Measurements from ENCODE around the gene ZNF320.
"Not testable (repeated sequence)": the region's sequence is repeated elsewhere in the genome, so short reads cannot be mapped to it uniquely, and the experiment has no call there.

Gene ZNF320

GRCh38 chr19:52923778-52924593 is 26.6 kb upstream of the ZNF320 start:
- no peak for TF ChIP-seq CTCF (conservative IDR thresholded peaks at IDR 0.05)
- H3K27ac ChIP-seq: peak overlapping the region; percentile 92

DNA sequence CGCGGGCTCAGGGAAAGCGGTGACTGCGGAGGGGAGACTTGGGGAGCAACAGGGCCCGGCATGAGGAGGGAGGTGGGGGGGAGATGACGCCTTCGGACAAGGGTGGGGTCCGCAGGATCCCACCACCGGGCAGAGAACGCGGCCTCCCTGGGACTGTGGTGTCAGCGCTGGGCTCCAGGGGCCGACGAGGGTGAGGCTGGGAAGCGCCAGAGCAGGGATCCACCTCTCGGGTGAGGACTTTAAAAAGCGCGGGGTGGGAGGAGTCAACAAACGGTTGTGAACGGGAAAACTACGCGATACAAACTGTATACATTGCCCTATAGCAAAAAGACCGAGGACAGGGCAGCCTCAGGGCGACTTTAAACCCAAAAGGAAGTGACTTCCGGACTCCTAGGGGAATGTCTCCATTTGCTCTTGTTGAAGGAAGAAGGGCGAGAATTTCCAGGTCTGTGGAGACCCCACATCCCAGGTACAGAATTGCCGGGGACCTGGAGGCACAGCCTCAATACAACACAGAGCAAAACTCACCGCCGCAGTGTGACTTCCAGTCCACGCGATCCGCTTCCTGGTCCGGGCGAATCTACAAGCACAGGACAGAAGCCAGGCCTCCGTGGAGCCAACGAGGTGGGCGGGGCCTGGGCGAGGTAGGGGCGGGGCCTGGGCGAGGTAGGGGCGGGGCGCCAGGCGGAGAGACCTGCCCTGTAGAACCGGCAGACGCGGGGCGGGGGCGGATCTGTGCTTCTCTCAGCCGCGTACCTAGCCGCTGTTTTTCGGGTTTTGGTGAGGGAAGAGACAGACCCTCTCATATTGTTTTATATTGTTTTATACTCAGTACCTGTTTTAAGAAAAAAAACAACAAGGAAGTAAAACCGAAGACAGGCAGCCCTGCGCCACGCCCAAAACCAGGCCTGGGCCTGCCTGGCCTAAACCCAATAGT is 25.7 kb upstream of the ZNF320 start, which contains the start of gene ZNF888:
Gene ZNF888, minus strand, starts transcription at position 588 of the 937 bp plus-strand sequence. CDS start 5,555 bp downstream, outside the sequence.
- H3K27ac ChIP-seq: peak within 1 kb of the TSS; percentile 92
- TF ChIP-seq CTCF (conservative IDR thresholded peaks at IDR 0.05): no peak

GRCh38 chr19:52917531-52917930 is 20.1 kb upstream of the ZNF320 start:
- TF ChIP-seq CTCF (conservative IDR thresholded peaks at IDR 0.05): no peak
- no peak overlapping the region for H3K27ac ChIP-seq

- TF ChIP-seq CTCF (conservative IDR thresholded peaks at IDR 0.05): no peak
These were observed 13.2 kb upstream of the ZNF320 start for GRCh38 chr19:52910648-52911047.

GRCh38 chr19:52904052-52904780 is 6.8 kb upstream of the ZNF320 start:
- H3K27ac ChIP-seq: not testable (repeated sequence)

More at GRCh38 chr19:52910648-52911047, 13.2 kb upstream of the ZNF320 start:
- H3K27ac ChIP-seq: no peak overlapping the region

- H3K27ac ChIP-seq: no peak overlapping the region
These were observed 4.4 kb upstream of the ZNF320 start for GRCh38 chr19:52901842-52902241.

GRCh38 chr19:52898596-52898995 is 1.2 kb upstream of the ZNF320 start:
- H3K27ac ChIP-seq: 0 out of 2 replicates have a peak overlapping the region, but pooled peaks have one; percentile 99

More at GRCh38 chr19:52901842-52902241, 4.4 kb upstream of the ZNF320 start:
- no peak for TF ChIP-seq CTCF (conservative IDR thresholded peaks at IDR 0.05)

GRCh38 chr19:52898101-52898500 is 666 bp upstream of the ZNF320 start:
- H3K27ac ChIP-seq: peak overlapping the region; percentile 99
- no peak for TF ChIP-seq CTCF (conservative IDR thresholded peaks at IDR 0.05)

Measured in VCaP (cell line).